Activated CD4-positive, CD25-positive, alpha-beta regulatory T cell treated with anti-CD3 and anti-CD28 coated beads, Interleukin-2, amount 50 U/mL, for 24 hours (primary cell): ENCODE data around the gene CYRIA.

Source experiments
- ATAC-seq, 2 donors: fragments of 150-1000 bp; cut with Tn5 transposase; one replicate each; pipeline ENCODE4 v1.10.0; 2021; ENCODE audit warnings: mild to moderate bottlenecking in 1 of 2, moderate library complexity in 1 of 2

The CYRIA gene

GRCh38 chr2:16626997-16627605 is 38.5 kb downstream of the CYRIA start:
- ATAC-seq, result no peak

GRCh38 chr2:16626497-16626896 is 39.1 kb downstream of the CYRIA start:
- no peak for ATAC-seq

DNA sequence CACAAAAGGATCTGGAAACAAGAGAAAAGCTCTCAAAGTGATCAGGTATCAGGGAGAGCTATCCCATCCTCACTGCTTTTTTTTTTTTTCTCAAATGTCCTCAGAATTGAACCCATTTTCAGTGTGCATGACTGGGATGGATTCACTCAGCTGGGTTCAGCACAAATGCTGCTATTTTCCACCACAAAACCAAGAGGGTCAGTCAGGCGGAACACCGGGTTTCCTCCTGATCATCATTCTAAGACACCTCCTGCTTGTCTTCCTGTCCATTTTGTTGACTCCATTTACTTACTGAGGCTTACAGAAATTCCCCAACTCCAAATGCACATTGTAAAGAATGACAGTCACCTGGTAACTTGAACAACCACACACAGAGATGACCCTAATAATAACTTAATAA is 39.9 kb downstream of the CYRIA start:
- no peak for ATAC-seq

- ATAC-seq, result no peak
Measured at GRCh38 chr2:16625201-16625729, 40.4 kb downstream of the CYRIA start.

DNA sequence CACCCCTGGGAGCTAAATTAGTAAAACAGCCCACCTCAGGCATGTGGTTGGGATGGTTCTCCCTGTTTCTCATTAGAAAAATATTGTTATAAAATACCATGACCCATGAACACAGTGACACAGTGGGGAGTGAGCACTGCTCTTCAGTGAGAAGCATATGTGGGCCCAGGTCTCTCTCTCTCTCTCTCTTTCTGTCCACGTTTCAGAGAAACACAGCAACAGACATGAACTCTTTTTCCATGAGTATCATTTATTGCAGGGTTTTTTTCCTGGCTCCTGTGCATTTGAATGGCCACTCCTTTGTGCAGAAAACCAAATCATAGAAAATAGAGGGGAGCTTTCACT is 41.2 kb downstream of the CYRIA start:
- no peak for ATAC-seq

- ATAC-seq, result no peak
Measured at GRCh38 chr2:16623564-16624435, 41.8 kb downstream of the CYRIA start.

DNA sequence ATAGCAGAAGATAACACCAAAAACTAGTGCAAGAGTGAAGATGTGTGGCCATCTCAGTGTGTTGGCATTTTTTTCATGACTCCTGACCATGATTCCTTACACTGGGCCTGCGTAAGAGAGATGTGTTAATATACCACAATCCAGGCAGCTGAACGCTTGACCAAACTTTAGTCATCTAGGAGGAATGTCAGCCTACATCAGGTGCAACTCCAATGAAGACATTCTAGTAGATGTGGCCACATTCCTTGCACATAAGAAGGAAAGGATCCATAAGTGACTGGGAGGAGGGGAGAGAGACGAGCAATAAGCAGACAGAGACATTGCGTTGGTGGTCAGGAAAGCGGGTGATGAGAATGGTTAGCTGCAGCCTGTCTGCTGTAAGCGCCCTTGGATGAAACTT is 42.6 kb downstream of the CYRIA start:
- ATAC-seq, result no peak

- no peak for ATAC-seq
Measured at GRCh38 chr2:16622399-16622968, 43.1 kb downstream of the CYRIA start.

DNA sequence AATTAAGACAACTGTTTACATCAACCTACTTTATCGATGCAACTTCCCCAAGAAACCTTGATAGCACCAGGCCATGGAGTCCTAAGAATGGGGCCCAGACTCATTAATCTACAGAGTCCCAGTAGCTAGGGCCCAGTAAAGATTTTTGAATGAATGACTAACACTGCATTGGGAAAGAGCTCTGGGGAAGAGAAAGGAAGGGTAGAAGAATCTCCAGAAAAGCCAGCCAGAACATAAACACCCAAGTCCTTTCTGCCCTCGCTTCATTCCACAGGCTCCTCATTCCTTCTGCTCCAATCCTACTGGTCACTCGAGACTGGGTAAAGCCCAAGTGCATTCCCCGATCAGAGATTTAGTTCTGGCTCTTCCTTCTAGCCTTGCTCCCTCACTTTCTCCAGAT is 44.3 kb downstream of the CYRIA start:
- ATAC-seq, result no peak

DNA sequence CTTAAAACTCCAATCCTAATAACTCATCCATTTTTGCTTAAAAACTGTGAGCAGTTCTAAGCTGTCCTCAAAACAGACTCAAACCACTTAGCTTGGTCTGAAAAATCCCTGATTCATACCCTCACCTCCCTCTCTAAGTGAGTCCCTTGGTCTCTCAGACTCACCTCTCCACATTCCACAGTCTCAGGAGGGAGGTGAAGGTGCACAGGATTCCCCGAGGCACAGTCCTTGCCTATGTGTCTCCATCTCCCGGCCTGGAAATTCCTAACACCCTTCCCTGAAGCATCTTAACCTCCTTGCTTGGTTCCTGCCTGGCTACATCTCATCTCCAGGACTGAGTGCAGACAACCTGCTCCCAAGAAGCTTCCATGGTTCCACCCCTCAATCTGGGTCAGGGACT is 45.0 kb downstream of the CYRIA start:
- ATAC-seq, result no peak

GRCh38 chr2:16619576-16620245 is 45.9 kb downstream of the CYRIA start:
- ATAC-seq, result no peak

GRCh38 chr2:16617282-16618266 is 48.1 kb downstream of the CYRIA start:
- no peak for ATAC-seq
